Endothelial cell of umbilical vein (primary cell): ENCODE results near the gene RAB4B. TPM values are rescaled to one million over a fixed set of nuclear protein-coding genes. Genes with fewer than 3 reads are reported as not detected.

Source experiments
- BruUV-seq: library from RNA; stranded (reverse); fragments of 400-500 nt; replicated peaks from 2 replicates; lab custom pipeline; 2021; lab: Mats Ljungman, UMichigan
- CTCF ChIA-PET: fragments of 300-600, 350-600 bp; sonication (Branson Sonifier 250); formaldehyde crosslinking; loops from one replicate; lab custom pipeline; 2021; ENCODE audit warnings: antibody characterized with exemption, inconsistent platforms; lab: Charles Lee
- POLR2A ChIA-PET: fragments of 300-600, 350-600 bp; sonication (Branson Sonifier 250); formaldehyde crosslinking; loops from one replicate; lab custom pipeline; 2021; ENCODE audit warnings: antibody characterized with exemption, inconsistent platforms; lab: Charles Lee
- DNase-seq: peaks from one replicate; pipeline ENCODE4 v3.0.0-alpha.2; 2011; ENCODE audit warnings: low read depth, low spot score
- FAIRE-seq: peaks from 2 replicates; lab custom pipeline; 2011; peaks lifted over from hg19 to GRCh38; lab: Jason Lieb, UNC
- H2AFZ ChIP-seq: 2 replicates; pipeline ENCODE4 v1.6.0; 2012; ENCODE audit warnings: low read depth, low read length, control low read depth, inconsistent platforms
- H3K27ac ChIP-seq: 2 replicates; pipeline ENCODE4 v1.5.1; 2011; ENCODE audit warnings: low read depth, mild to moderate bottlenecking, control low read depth, low read length, moderate library complexity; ENCODE audit not compliant: insufficient read depth
- H3K27me3 ChIP-seq, 2 experiments: 2 replicates each; pipeline versions ENCODE4 v1.6.0 to v1.6.1; 2011; ENCODE audit warnings: low read length in 2 of 2, mixed read lengths in 1 of 2; ENCODE audit not compliant: control insufficient read depth in 2 of 2, insufficient read depth in 2 of 2
- H3K36me3 ChIP-seq, 2 experiments: 2 replicates in 1 of 2; 3 replicates in 1 of 2; pipeline ENCODE4 v1.5.1; 2011; ENCODE audit warnings: low read length in 2 of 2, mild to moderate bottlenecking in 1 of 2, moderate library complexity in 1 of 2; ENCODE audit not compliant: control insufficient read depth in 2 of 2, insufficient read depth in 2 of 2; ENCODE audit errors: extremely low read depth in 1 of 2
- H3K4me1 ChIP-seq: 3 replicates; pipeline ENCODE4 v1.5.1; 2011; ENCODE audit warnings: mild to moderate bottlenecking, low read length; ENCODE audit not compliant: control insufficient read depth, insufficient read depth; ENCODE audit errors: extremely low read depth
- H3K4me2 ChIP-seq: 2 replicates; pipeline ENCODE4 v1.6.1; 2011; ENCODE audit warnings: low read length, control low read depth, mixed read lengths; ENCODE audit not compliant: insufficient read depth
- H3K4me3 ChIP-seq, 3 experiments: fragments of 200-600 bp in 1 of 3; sonication (generic), shearing (Covaris generic) in 1 of 3; replicated peaks in 1 of 3; 2 replicates each; pipeline ENCODE4 v1.5.1; 2011 to 2016; ENCODE audit warnings: control low read depth in 3 of 3, low read length in 3 of 3, mild to moderate bottlenecking in 2 of 3, inconsistent platforms in 1 of 3, low read depth in 1 of 3, moderate library complexity in 1 of 3; ENCODE audit not compliant: insufficient read depth in 1 of 3
- H3K79me2 ChIP-seq: 2 replicates; pipeline ENCODE4 v1.6.0; 2012; ENCODE audit warnings: low read length, inconsistent platforms; ENCODE audit not compliant: control insufficient read depth, insufficient read depth
- H3K9ac ChIP-seq: replicated peaks from 2 replicates; pipeline ENCODE3; 2011; ENCODE audit warnings: low read length, control low read depth; ENCODE audit not compliant: insufficient read depth; ENCODE audit errors: extremely low read depth
- H3K9me1 ChIP-seq: replicated peaks from 3 replicates; pipeline ENCODE4 v1.6.0; 2011; ENCODE audit warnings: mild to moderate bottlenecking, low read length; ENCODE audit not compliant: control insufficient read depth, insufficient read depth; ENCODE audit errors: extremely low read depth
- H3K9me3 ChIP-seq: replicated peaks from 2 replicates; pipeline ENCODE4 v1.5.1; 2012; ENCODE audit warnings: low read length, inconsistent platforms; ENCODE audit not compliant: control insufficient read depth, insufficient read depth
- H4K20me1 ChIP-seq: replicated peaks from 2 replicates; pipeline ENCODE3; 2011; ENCODE audit warnings: mild to moderate bottlenecking, low read length; ENCODE audit not compliant: control insufficient read depth, insufficient read depth; ENCODE audit errors: extremely low read depth
- CTCF ChIP-seq, 2 donors: IDR thresholded peaks; 1 replicate in 1 of 2; 2 replicates in 1 of 2; pipeline ENCODE4 v1.5.1; 2011; ENCODE audit warnings: low read length in 2 of 2, mild to moderate bottlenecking in 2 of 2, moderate library complexity in 2 of 2, control low read depth in 1 of 2, inconsistent platforms in 1 of 2, low read depth in 1 of 2; ENCODE audit not compliant: insufficient read depth in 1 of 2; ENCODE audit errors: extremely low read depth in 1 of 2
- EZH2 ChIP-seq: IDR thresholded peaks from 2 replicates; pipeline ENCODE4 v1.6.1; 2012; ENCODE audit warnings: borderline replicate concordance, low read depth, mild to moderate bottlenecking, moderate library complexity, low read length, inconsistent platforms; ENCODE audit not compliant: severe bottlenecking
- FOS ChIP-seq: IDR thresholded peaks from 2 replicates; pipeline ENCODE4 v1.6.1; 2011; ENCODE audit warnings: mild to moderate bottlenecking, low read length, moderate library complexity, borderline replicate concordance; ENCODE audit not compliant: insufficient read depth
- GATA2 ChIP-seq: IDR thresholded peaks from 2 replicates; pipeline ENCODE4 v1.7.0; 2011; ENCODE audit warnings: low read depth, mild to moderate bottlenecking, moderate library complexity, mixed read lengths, low read length; ENCODE audit not compliant: insufficient read length, insufficient read depth
- JUN ChIP-seq: IDR thresholded peaks from 2 replicates; pipeline ENCODE4 v1.6.1; 2011; ENCODE audit warnings: borderline replicate concordance, low read depth; ENCODE audit not compliant: insufficient read length, insufficient read depth
- MYC ChIP-seq: IDR thresholded peaks from one replicate; pipeline ENCODE4 v1.6.1; 2011; ENCODE audit warnings: mild to moderate bottlenecking, low read depth, low read length
- POLR2A ChIP-seq: IDR thresholded peaks from 2 replicates; pipeline ENCODE4 v1.6.1; 2012; ENCODE audit warnings: low read depth, mild to moderate bottlenecking, control low read depth, low read length
- POLR2AphosphoS5 ChIP-seq: IDR thresholded peaks from 2 replicates; pipeline ENCODE4 v1.6.1; 2012; ENCODE audit warnings: low read depth, mild to moderate bottlenecking, control low read depth, low read length, moderate library complexity; ENCODE audit not compliant: insufficient read depth
- dilution Hi-C: fragments of 300-500 bp; cut with MboI; formaldehyde crosslinking; loops from one replicate; pipeline ENCODE4 v1.15.0; 2019; ENCODE audit warnings: low sequenced_read_pairs; ENCODE audit not compliant: extremely low pct_ligation_motif_present
- intact Hi-C: fragments of 100-400 bp; cut with micrococcal nuclease; formaldehyde crosslinking; loops from one replicate; pipeline ENCODE4 v1.10.0; 2022
- polyA plus RNA-seq, 4 experiments: library from polyadenylated mRNA; depleted of rRNA in 3 of 4; stranded (reverse) in 3 of 4; unstranded in 1 of 4; fragments of >200 nt; gene quantifications; 2 replicates each; pipeline versions ENCODE4 v1.2.1 to v1.2.3, GENCODE V29; 2011 to 2012; ENCODE audit warnings: missing spikeins in 1 of 4
- total RNA-seq: library from RNA; stranded (reverse); gene quantifications from 2 replicates; pipeline ENCODE4 v1.2.3, GENCODE V29; 2021
- TF ChIP-seq, protein P1 (sequence below): IDR thresholded peaks from 2 replicates; pipeline ENCODE4 v1.6.1; 2011; ENCODE audit not compliant: insufficient read depth, insufficient read length

Gene RAB4B
- total and polyA plus RNA-seq, 2 donors (not counting 3 experiments of a cell fraction or from before 2014, with no cell fraction given) = 33.6 to 61.0 TPM

DNA sequence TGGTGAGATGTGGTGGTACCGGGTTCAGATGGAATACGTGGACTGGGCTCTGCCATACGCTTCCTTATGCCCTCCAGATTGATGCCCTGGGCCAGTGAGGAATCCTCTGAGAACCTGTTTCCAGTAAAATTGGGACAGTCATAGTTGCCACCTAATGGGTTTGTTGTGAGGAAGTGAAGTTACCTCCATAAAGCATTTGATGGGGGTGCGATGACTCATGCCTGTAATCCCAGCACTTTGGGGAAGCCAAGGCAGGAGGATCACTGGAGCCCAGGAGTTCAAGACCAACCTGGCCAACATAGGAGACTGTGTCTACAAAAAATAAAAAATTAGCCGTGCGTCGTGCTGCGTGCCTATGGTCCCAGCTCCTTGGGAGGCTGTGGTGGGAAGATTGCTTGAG is 22.3 kb upstream of the RAB4B start:
- Histone ChIP-seq H3K4me2 (no peak overlapping the region), H3K4me3 (no peak overlapping the region), H3K9ac (no peak overlapping the region), H3K79me2 (peaks cover 82% of the 10 kb centered on the region), H3K27me3 (no peaks in the 10 kb centered on the region), H3K36me3 (peaks cover 18 to 33% of the 10 kb centered on the region in 2 experiments), H3K4me1 (peaks cover 28% of the 10 kb centered on the region), H2AFZ (no peak overlapping the region), H4K20me1 (no peaks in the 10 kb centered on the region), H3K9me3 (no peaks in the 10 kb centered on the region), H3K27ac (no peak overlapping the region), H3K9me1 (no peaks in the 10 kb centered on the region)
- DNase-seq (no peak), FAIRE-seq (no peak)
- BruUV-seq = no TSS peak
- no peak for TF ChIP-seq CTCF (IDR thresholded peaks at IDR 0.05; ENCODE audit: extremely low read depth in 1 of 2, insufficient read depth in 1 of 2, low read depth in 1 of 2, low read length in 2 of 2)
- no peak for TF ChIP-seq EZH2
- no peak for TF ChIP-seq JUN
- TF ChIP-seq MYC = no peak
- TF ChIP-seq POLR2A = no peak
- TF ChIP-seq POLR2AphosphoS5 = no peak
- TF ChIP-seq, protein P1, sequence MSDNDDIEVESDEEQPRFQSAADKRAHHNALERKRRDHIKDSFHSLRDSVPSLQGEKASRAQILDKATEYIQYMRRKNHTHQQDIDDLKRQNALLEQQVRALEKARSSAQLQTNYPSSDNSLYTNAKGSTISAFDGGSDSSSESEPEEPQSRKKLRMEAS = no peak
- TF ChIP-seq FOS = no peak
- TF ChIP-seq GATA2 = no peak
- POLR2A ChIA-PET = interaction anchor here (0.6 kb wide), 1 partner anchor 17 kb away, joined by 3 read pairs; no protein-coding TSS in a partner anchor
- intact Hi-C loops = no loop called here
- dilution Hi-C loops = no loop called here
- CTCF ChIA-PET = interaction anchor here (2.1 kb wide), 1 partner anchor 51 kb away, joined by 5 read pairs; no protein-coding TSS in a partner anchor
